Uterus (tissue), 4 donors: ENCODE results near the gene GNA14. TPM values are rescaled to one million over a fixed set of nuclear protein-coding genes. Genes with fewer than 3 reads are reported as not detected.

ENCODE experiments used
- DNase-seq, 2 donors: peaks; one replicate each; pipeline ENCODE4 v3.0.0-alpha.2; 2019 to 2020
- H3K27ac ChIP-seq, 2 donors: fragments of 200-600 bp; sonication (generic); 1 replicate in 1 of 2; 2 replicates in 1 of 2; pipeline ENCODE4 v1.5.1; 2016 to 2018
- H3K27me3 ChIP-seq, 2 donors: fragments of 200-600 bp; sonication (generic); one replicate each; pipeline ENCODE4 v1.5.1; 2018 to 2019; ENCODE audit warnings: control low read depth in 1 of 2
- H3K36me3 ChIP-seq, 2 donors: fragments of 200-600 bp; sonication (generic); one replicate each; pipeline ENCODE4 v1.5.1; 2019; ENCODE audit warnings: control low read depth in 1 of 2
- H3K4me1 ChIP-seq, 2 donors: fragments of 200-600 bp; sonication (generic); one replicate each; pipeline ENCODE4 v1.5.1; 2018 to 2019; ENCODE audit warnings: control low read depth in 1 of 2
- H3K4me3 ChIP-seq, 2 donors: fragments of 200-600 bp; sonication (generic); 1 replicate in 1 of 2; 2 replicates in 1 of 2; pipeline ENCODE4 v1.5.1; 2018 to 2019; ENCODE audit warnings: mild to moderate bottlenecking in 1 of 2
- H3K9me3 ChIP-seq, 2 donors: fragments of 200-600 bp; sonication (generic); one replicate each; pipeline ENCODE4 v1.5.1; 2019; ENCODE audit warnings: control low read depth in 1 of 2
- CTCF ChIP-seq, 4 experiments: fragments of 200-600 bp in 2 of 4; fragments of 450-650 bp in 2 of 4; sonication (generic) in 2 of 4; IDR thresholded peaks; one replicate each; pipeline ENCODE4 v1.5.1; 2016 to 2019; ENCODE audit warnings: antibody characterized with exemption in 4 of 4, mild to moderate bottlenecking in 2 of 4, moderate library complexity in 1 of 4
- POLR2A ChIP-seq, 2 donors: fragments of 450-650 bp; IDR thresholded peaks; one replicate each; pipeline ENCODE4 v1.6.1; 2016; ENCODE audit warnings: antibody characterized with exemption in 2 of 2, mild to moderate bottlenecking in 1 of 2, moderate library complexity in 1 of 2
- intact Hi-C: fragments of 100-400 bp; cut with DNase I; formaldehyde crosslinking; loops from one replicate; pipeline ENCODE4 v1.15.1; 2023; ENCODE audit warnings: low total_unique reads
- total RNA-seq, 4 donors: library from RNA; depleted of rRNA in 3 of 4; stranded (reverse); fragments of >200 nt in 3 of 4; gene quantifications; one replicate each; pipeline versions ENCODE4 v1.1.0 to v1.2.4, GENCODE V29; 2014 to 2023
- donor health status: DM: yes; HTN: yes; CAD: no.

Gene GNA14
- total RNA-seq, 4 donors from 2014 or later = 11.3 to 23.6 (median 16.2) TPM

GRCh38 chr9:77595426-77596095, 52.6 kb downstream of the GNA14 start:
- H3K9me3 ChIP-seq = no peaks in the 10 kb centered on the region
- H3K36me3 ChIP-seq = no peaks in the 10 kb centered on the region
- intact Hi-C loops = no loop called here
- H3K27me3 ChIP-seq = no peaks in the 10 kb centered on the region
- no peak for DNase-seq
- H3K4me3 ChIP-seq = no peak overlapping the region
- H3K4me1 ChIP-seq = peaks cover 0 to 17% of the 10 kb centered on the region in 2 donors
- TF ChIP-seq CTCF (IDR thresholded peaks at IDR 0.05) (no peak), POLR2A (IDR thresholded peaks at IDR 0.05) (no peak)
- H3K27ac ChIP-seq = peak overlapping the region; percentile 41 to 70

- Histone ChIP-seq H3K27me3 (no peaks in the 10 kb centered on the region), H3K27ac (peak overlapping the region; percentile 41 to 70), H3K9me3 (no peaks in the 10 kb centered on the region), H3K4me3 (no peak overlapping the region), H3K36me3 (no peaks in the 10 kb centered on the region), H3K4me1 (peaks cover 0 to 17% of the 10 kb centered on the region in 2 donors)
- intact Hi-C loops = no loop called here
- no peak for DNase-seq
- TF ChIP-seq POLR2A (IDR thresholded peaks at IDR 0.05) (no peak), CTCF (IDR thresholded peaks at IDR 0.05) (no peak)
These were observed 53.2 kb downstream of the GNA14 start for GRCh38 chr9:77594963-77595362.

GRCh38 chr9:77593528-77593927, 54.6 kb downstream of the GNA14 start:
- DNase-seq = no peak
- intact Hi-C loops = no loop called here
- Histone ChIP-seq H3K9me3 (no peaks in the 10 kb centered on the region), H3K27me3 (no peaks in the 10 kb centered on the region), H3K36me3 (no peaks in the 10 kb centered on the region), H3K4me1 (peaks cover 0 to 17% of the 10 kb centered on the region in 2 donors), H3K27ac (no peak overlapping the region), H3K4me3 (no peak overlapping the region)
- TF ChIP-seq POLR2A (IDR thresholded peaks at IDR 0.05) (no peak), CTCF (IDR thresholded peaks at IDR 0.05) (no peak)

- no peaks in the 10 kb centered on the region for H3K9me3 ChIP-seq
- no peak overlapping the region for H3K27ac ChIP-seq
- H3K27me3 ChIP-seq = no peaks in the 10 kb centered on the region
- no peaks in the 10 kb centered on the region for H3K36me3 ChIP-seq
- no peak for DNase-seq
- TF ChIP-seq POLR2A (IDR thresholded peaks at IDR 0.05) (no peak), CTCF (IDR thresholded peaks at IDR 0.05) (no peak)
- H3K4me3 ChIP-seq = no peak overlapping the region
- intact Hi-C loops = no loop called here
- H3K4me1 ChIP-seq = peaks cover 0 to 13% of the 10 kb centered on the region in 2 donors
These were observed 55.6 kb downstream of the GNA14 start for GRCh38 chr9:77592476-77592875.

DNA sequence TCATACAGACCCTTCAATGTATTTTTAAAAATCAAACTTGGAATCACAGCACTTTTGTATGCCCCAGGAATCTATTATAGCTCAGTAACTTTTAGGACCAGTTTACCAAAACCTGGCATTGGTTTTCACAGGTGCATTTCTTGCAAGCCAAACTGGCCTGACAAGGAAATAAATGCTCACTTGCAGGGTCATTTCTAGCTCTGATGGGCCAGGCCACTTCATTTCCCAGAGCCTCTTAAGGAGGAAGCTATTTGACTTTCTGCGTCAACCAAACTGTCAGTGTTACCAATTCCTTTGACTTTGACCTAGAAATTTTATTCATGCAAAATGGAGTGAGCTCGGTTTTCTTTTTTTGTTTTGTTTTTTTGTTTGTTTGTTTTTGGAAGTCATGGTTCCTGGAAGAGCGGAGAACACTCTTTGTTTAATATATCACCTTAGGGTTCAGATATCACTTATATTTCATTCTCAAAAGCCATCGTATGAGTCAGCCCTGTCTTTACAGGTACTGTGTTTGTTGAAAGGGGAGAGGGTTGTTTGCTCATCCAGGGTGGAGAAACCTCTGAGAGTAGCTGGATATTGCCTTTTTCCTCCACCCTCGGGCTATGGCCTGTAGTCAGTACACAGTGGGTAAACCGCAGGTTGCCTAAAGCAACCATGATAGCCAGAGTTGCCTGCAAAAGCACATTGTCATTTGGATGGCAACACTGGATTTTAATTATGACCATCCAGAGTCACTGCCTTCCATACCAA, 58.9 kb downstream of the GNA14 start:
- peak overlapping the region in 1 of 2 donors; percentile 18 for H3K27ac ChIP-seq
- H3K4me1 ChIP-seq = peaks cover 0 to 9% of the 10 kb centered on the region in 2 donors
- no peak for DNase-seq
- intact Hi-C loops = no loop called here
- H3K27me3 ChIP-seq = no peaks in the 10 kb centered on the region
- no peak overlapping the region for H3K4me3 ChIP-seq
- H3K9me3 ChIP-seq = no peaks in the 10 kb centered on the region
- no peaks in the 10 kb centered on the region for H3K36me3 ChIP-seq
- TF ChIP-seq CTCF (IDR thresholded peaks at IDR 0.05) = no peak
- no peak for TF ChIP-seq POLR2A (IDR thresholded peaks at IDR 0.05)
